ENCODE data around the gene HS3ST1. TPM values are rescaled to one million over a fixed set of nuclear protein-coding genes. Genes with fewer than 3 reads are reported as not detected.

The HS3ST1 gene
- total RNA-seq, 2 donors from 2014 or later, result 0.14 to 1.1 TPM

DNA sequence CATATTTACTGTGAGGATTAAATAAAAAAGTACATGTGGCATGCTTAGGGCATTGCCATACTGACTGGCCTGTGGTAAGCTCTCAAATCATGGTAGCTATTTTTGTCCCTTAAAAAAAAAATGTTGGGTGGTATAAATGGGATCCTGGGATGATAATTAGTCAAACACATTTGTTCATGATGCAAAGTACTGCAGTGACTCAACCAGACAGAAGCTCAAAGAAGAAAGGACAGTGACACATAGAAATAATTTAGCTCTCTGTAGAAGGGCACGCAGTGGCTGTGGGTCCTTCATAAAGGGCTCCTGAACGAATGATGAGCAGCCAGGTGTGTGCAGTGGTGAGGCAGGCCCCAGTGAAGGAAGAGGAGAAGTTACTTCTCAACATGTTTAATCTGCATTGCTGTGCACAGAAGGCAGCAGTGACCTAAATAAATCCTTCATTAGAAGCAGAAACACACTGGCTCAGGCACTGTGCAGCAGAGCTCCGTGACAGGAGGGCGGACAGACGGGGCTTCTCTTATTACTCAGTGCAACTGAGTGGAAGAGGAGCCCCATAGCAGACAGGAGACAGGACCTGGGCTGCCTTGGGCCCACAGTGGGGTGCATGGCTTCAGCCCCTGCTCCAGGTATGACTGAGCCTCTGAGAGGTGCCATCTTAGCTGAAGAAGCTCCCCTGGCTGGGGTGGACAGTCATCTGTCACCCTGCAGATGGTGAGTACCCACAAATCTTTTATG lies 20.3 kb downstream of the HS3ST1 start:
- no peaks in the 10 kb centered on the region for H3K9me3 ChIP-seq
- no peak overlapping the region for H3K27ac ChIP-seq
- no peaks in the 10 kb centered on the region for H3K27me3 ChIP-seq (replicated peaks; ENCODE audit: insufficient read depth)
- H3K4me3 ChIP-seq, result no peak overlapping the region
- TF ChIP-seq, protein P1, sequence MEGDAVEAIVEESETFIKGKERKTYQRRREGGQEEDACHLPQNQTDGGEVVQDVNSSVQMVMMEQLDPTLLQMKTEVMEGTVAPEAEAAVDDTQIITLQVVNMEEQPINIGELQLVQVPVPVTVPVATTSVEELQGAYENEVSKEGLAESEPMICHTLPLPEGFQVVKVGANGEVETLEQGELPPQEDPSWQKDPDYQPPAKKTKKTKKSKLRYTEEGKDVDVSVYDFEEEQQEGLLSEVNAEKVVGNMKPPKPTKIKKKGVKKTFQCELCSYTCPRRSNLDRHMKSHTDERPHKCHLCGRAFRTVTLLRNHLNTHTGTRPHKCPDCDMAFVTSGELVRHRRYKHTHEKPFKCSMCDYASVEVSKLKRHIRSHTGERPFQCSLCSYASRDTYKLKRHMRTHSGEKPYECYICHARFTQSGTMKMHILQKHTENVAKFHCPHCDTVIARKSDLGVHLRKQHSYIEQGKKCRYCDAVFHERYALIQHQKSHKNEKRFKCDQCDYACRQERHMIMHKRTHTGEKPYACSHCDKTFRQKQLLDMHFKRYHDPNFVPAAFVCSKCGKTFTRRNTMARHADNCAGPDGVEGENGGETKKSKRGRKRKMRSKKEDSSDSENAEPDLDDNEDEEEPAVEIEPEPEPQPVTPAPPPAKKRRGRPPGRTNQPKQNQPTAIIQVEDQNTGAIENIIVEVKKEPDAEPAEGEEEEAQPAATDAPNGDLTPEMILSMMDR (IDR thresholded peaks at IDR 0.05), result no peak
- DNase-seq (ENCODE audit: low spot score) (no peak), ATAC-seq (ENCODE audit: insufficient number of reproducible peaks, low FRiP score, low read depth) (no peak)
- no peaks in the 10 kb centered on the region for H3K36me3 ChIP-seq
- no peaks in the 10 kb centered on the region for H3K4me1 ChIP-seq (ENCODE audit: control insufficient read depth in 1 of 2, low read depth in 2 of 2)

DNA sequence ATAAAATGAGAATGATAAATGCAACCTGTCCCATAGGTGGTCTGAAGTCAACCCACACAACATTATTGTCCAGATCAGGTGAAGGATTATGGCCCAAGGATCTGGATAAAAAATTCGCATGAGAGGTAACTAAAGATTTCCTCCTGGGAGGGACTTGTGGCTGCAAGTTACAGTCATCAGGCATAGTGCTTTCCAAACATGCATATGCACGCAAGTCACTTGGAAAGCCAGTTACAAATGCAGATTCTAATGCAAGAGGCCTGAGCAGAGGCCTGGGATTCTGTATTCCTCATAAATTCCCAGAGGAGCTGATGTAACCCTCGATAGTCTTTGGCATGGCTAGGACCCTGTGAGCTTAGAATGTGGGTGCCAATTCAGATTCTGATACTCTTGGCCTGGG lies 21.1 kb downstream of the HS3ST1 start:
- ATAC-seq (ENCODE audit: insufficient number of reproducible peaks, low FRiP score, low read depth) (no peak), DNase-seq (ENCODE audit: low spot score) (no peak)
- Histone ChIP-seq H3K4me3 (no peak overlapping the region), H3K27me3 (replicated peaks; ENCODE audit: insufficient read depth) (no peaks in the 10 kb centered on the region), H3K27ac (no peak overlapping the region), H3K4me1 (ENCODE audit: control insufficient read depth in 1 of 2, low read depth in 2 of 2) (no peaks in the 10 kb centered on the region), H3K9me3 (no peaks in the 10 kb centered on the region), H3K36me3 (no peaks in the 10 kb centered on the region)
- TF ChIP-seq, protein P1 (IDR thresholded peaks at IDR 0.05), result no peak

DNA sequence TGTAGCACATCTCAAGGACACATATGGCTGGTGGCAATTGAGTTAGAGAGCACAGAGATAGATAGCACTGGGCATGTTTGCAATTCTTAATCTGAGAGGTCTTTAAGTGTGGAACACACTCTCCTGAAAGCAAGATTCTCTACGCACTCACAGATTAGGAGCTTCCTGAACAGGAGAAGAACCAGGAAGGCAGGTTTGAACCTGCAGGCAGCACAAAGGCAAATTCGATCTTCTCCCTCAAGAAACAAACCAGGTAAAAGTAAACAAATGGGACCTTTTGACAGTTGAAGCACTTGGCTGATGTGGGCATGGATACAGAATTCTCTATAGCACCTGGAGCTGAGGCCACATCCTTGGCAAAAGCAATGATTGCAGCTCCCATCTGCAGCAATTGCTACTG lies 24.3 kb downstream of the HS3ST1 start:
- Histone ChIP-seq H3K36me3 (no peaks in the 10 kb centered on the region), H3K4me3 (no peak overlapping the region), H3K9me3 (no peaks in the 10 kb centered on the region), H3K27me3 (replicated peaks; ENCODE audit: insufficient read depth) (no peaks in the 10 kb centered on the region), H3K4me1 (ENCODE audit: control insufficient read depth in 1 of 2, low read depth in 2 of 2) (no peaks in the 10 kb centered on the region), H3K27ac (no peak overlapping the region)
- TF ChIP-seq, protein P1 (IDR thresholded peaks at IDR 0.05), result no peak
- ATAC-seq (ENCODE audit: insufficient number of reproducible peaks, low FRiP score, low read depth), result no peak
- DNase-seq (ENCODE audit: low spot score), result no peak

DNA sequence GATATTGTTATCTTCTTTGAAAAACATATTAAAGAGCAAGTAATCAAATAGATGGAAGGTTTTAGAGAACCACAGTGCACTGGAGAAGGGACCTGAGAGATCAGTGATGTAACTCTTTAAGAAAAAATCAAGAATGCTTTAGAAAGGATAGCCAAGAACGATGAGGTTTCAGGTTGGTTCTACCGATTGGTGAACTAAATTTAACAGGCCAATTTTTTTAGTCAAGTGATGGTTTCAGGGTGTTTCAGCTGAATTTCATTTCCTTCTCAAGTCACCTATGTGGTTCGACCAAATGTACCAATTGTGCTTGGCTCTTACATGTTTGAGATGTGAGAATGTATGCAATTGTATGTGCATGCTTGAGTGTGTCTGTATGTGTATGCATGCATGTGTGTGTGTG lies 26.5 kb downstream of the HS3ST1 start:
- ATAC-seq (ENCODE audit: insufficient number of reproducible peaks, low FRiP score, low read depth) (no peak), DNase-seq (ENCODE audit: low spot score) (no peak)
- no peak overlapping the region for H3K4me3 ChIP-seq
- H3K36me3 ChIP-seq, result no peaks in the 10 kb centered on the region
- TF ChIP-seq, protein P1 (IDR thresholded peaks at IDR 0.05), result no peak
- no peaks in the 10 kb centered on the region for H3K9me3 ChIP-seq
- H3K27ac ChIP-seq, result no peak overlapping the region
- H3K4me1 ChIP-seq (ENCODE audit: control insufficient read depth in 1 of 2, low read depth in 2 of 2), result no peaks in the 10 kb centered on the region
- H3K27me3 ChIP-seq (replicated peaks; ENCODE audit: insufficient read depth), result no peaks in the 10 kb centered on the region

DNA sequence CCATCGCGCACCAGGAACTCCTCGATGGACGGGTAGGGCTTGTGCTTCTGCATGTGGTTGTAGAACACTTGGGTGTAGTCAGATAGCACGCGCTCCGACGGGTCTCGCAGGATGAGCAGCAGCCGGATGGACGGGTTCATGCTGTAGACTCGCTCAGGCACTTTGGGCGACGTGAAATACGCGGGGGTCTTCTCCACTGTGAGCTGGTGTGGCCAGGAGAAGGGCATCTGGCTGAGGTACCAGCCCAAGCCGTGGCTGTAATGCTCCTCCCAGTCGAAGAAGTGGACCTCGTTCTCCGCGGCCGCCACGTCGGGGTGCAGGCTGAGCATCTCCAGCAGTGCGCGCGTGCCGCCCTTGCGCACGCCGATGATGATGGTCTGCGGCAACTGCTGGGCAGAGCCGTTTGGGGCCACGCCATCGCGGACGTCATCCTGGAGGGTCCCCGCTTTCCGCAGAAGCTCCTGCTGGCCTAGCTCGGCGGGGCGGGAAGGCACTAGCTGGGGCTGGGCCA lies 29.2 kb downstream of the HS3ST1 start:
- Histone ChIP-seq H3K4me1 (ENCODE audit: control insufficient read depth in 1 of 2, low read depth in 2 of 2) (no peaks in the 10 kb centered on the region), H3K36me3 (no peaks in the 10 kb centered on the region), H3K9me3 (no peaks in the 10 kb centered on the region), H3K27me3 (replicated peaks; ENCODE audit: insufficient read depth) (no peaks in the 10 kb centered on the region), H3K27ac (no peak overlapping the region), H3K4me3 (no peak overlapping the region)
- DNase-seq (ENCODE audit: low spot score), result no peak
- no peak for ATAC-seq (ENCODE audit: insufficient number of reproducible peaks, low FRiP score, low read depth)
- TF ChIP-seq, protein P1 (IDR thresholded peaks at IDR 0.05), result no peak
